ENCODE results near the gene NUDCD3.

GRCh38 chr7:44386139-44386913 is 104.1 kb downstream of the NUDCD3 start:
- TF ChIP-seq EZH2 (IDR thresholded peaks at IDR 0.05) (no peak), POLR2AphosphoS5 (IDR thresholded peaks at IDR 0.05; ENCODE audit: borderline replicate concordance, low read depth, low read length) (no peak), FOXP2 (optimal IDR thresholded peaks at IDR 0.05; ENCODE audit: control extremely low read depth, extremely low read length, insufficient read depth) (no peak)
